K562 treated with DMSO at 1 percent for 4 hours (cell line): Measurements from ENCODE around the gene DERA. TPM values are rescaled to one million over a fixed set of nuclear protein-coding genes. Genes with fewer than 3 reads are reported as not detected.

Experiments
- total RNA-seq: library from RNA; unstranded; fragments of 300-600 nt; gene quantifications from 2 replicates; pipeline ENCODE4 v1.2.3, GENCODE V29; 2022; ENCODE audit not compliant: insufficient read depth

The DERA gene
- 8.2 and 10.0 TPM in 2 replicates for total RNA-seq

GRCh38 chr12:15910864-15911721 is at the start of gene DERA:
Gene DERA (plus strand): TSS chr12:15911332. CDS start chr12:15911384, 52 bp downstream.

GRCh38 chr12:15882118-15882971 is 28.8 kb upstream of the DERA start, which contains the start of gene STRAP:
Gene STRAP (plus strand): TSS chr12:15882387. CDS start chr12:15882708, 321 bp downstream.

Other genes with a start within 250 kb of the DERA start
- not detected in 2 replicates for gene EPS8, start 121.9 kb upstream of the DERA start, total RNA-seq
- gene STRAP, start 28.9 kb upstream of the DERA start, total RNA-seq = 45.6 and 46.5 TPM in 2 replicates